Measurements from ENCODE around the gene GBX1.

GBX1 gene

GRCh38 chr7:151138153-151138851, 29.2 kb downstream of the GBX1 start:
- no peak for DNase-seq

DNA sequence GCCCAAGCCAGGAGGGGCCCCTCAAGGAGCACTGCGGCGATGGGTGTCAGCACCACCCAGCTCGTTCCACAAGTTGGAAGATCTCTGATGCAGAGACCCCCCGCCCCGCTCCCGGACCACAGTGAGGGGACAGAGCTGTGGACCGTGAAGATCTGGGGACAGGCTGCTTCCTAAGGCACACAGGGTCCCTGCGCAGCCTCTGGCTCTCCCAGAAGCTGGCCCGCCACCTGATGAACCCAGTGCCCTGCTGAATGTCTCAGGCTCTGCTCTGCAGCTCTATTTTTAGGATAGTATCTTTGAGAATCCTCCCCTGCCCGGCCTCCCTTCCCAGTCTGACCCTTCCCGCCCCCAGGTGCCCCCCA, 29.7 kb downstream of the GBX1 start:
- no peak for DNase-seq

DNA sequence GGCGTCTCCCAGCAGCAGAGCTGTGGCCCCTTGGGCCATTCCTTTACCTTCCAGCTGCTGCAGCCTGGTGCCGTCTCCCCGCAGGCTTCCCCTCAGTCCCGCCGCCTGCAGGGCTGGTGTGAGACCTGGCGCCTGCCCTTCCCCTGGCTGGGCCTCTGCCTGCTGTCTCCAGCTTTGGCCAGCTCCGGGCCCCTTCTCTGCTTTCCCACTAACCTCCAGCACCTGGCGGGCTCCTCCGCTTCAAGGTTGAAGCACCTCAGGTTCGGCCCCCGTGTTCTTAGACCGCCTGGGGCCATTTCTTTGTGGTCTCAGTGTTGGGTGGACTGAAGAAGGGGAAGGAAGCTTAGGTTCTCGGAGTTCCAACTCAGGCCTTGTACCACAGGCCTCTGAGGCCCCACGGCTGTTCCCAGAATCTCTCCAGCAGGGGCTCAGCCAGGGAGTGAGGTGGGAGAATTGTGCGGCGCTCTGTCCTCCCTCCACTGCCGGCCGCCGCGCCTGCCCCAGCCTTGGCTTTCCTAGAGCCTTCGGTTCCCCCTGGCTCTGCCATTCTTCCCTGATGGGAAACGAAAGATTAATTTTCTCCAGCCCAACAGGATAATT, 30.3 kb downstream of the GBX1 start:
- no peak for DNase-seq

DNA sequence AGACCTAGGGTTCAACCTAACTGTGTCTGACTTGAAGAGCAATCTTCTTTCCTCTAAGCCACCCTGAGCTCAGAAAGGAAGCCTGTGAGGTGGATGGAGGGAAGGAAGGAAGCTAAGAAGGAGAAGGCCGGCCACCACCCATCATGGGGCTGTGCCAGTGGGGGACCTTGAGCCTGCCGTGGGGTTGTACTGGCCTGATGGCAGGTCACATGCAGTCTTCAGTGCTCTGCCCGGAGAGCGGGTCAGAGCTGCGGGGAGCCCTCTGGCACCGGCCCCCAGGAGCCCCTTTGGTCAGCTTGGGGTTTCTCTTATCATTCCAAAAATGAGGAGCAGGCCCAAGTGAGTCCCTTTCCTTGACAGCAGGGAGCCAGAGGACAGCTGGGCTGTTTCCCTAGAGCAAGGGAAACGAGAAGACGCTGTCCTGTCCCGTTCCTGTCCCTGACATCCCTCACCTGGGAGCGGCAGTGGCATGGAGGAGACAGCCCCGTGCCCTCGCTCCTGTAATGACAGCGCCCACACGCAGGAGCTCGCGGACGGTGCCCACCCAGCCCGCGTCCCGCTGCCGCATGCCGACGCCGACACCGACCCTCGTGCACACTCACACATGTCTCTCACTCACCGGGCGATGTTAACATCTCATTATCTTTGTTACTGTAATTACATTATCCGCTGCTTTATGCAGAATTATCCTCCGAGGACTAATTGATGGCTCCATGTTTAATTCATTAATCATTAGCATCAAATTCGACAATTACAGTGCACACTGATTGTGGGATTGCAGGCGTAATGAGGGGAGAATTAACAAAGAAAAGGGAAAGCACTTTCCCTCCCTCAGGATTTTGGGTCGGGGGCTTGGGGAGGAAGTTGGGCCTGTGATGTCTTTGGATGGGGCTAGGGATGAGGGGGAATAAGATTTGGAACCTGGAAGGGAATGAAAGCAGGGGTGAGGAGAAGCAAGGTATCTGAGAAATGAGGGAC, 31.3 kb downstream of the GBX1 start:
- no peak for DNase-seq

GRCh38 chr7:151135525-151135845, 32.0 kb downstream of the GBX1 start:
- DNase-seq: no peak

DNA sequence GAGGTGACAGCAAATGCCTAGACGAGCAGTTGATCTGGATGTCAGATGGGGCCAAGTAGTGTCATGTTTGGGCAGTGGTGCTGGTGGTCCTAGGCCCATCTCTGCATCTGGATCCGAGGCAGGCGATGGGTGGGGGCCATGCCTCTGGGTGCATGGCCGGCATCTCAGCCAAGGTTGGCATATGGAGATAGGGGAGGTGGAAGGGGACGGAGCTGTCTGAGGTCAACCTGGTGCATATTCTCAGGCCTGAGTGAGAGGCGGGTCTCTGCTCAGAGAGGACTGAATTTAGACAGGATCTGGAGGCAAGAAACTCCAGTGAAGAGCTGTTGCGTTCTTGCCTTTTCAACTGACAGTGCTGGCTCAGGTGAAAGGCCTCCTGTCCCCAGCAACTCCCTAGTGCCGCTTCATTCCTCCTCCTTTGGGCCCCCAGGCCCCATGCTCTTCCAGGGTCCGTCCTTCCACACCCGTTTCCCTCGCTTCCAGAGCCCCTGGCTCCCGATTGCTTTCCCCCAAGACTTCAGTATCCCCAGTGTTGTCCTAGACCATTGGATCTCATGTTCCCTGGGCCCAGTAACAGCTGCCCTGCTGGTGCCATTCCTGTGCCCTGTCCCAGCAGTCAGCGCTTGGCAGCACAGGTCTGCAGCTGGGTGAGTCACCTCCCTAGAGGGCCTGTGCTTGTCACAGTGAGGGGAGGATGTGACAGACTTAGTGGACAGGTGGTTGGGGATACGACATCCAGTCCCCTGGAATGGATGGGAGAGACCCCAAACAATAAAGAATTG, 32.6 kb downstream of the GBX1 start:
- no peak for DNase-seq

- no peak for DNase-seq
Measured at GRCh38 chr7:151133986-151134742, 33.3 kb downstream of the GBX1 start.

DNA sequence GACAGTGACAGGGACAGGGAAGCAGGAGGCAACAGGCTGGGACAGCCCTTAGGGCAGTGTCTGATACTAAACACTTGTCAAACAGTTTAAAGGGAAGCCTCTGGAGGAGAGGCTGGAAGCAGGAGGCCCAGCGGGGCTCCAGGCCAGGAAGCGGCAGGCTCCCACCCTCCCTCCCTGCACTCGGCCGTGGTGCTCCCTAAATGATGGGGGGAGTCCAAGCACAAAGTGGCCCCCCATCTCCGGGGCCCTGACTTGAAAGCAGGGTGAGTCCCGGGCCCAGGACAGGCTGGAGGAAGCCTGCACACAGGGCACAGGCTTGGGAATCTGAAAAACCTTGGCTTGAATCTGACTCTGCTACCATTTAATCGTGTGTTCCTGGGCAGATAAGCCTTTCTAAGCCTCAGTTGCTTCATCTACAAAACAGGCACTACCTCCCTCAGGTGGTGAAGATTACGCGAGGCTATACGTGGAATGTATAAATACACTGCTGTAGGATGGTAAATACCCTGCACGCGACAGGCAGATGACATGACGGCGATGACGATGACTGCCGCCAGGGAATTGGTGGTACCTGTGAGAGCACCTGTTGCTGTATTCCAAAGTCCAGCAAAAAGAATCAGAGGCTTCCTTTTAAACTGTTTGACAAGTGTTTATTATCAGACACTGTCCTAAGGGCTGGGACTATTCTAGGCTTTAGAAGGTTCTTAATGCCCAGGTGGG, 34.1 kb downstream of the GBX1 start:
- DNase-seq: no peak

GRCh38 chr7:151132461-151133205, 34.9 kb downstream of the GBX1 start:
- no peak for DNase-seq

GRCh38 chr7:151131592-151132293, 35.8 kb downstream of the GBX1 start:
- no peak for DNase-seq

GRCh38 chr7:151131224-151131591, 36.3 kb downstream of the GBX1 start:
- DNase-seq: no peak

DNA sequence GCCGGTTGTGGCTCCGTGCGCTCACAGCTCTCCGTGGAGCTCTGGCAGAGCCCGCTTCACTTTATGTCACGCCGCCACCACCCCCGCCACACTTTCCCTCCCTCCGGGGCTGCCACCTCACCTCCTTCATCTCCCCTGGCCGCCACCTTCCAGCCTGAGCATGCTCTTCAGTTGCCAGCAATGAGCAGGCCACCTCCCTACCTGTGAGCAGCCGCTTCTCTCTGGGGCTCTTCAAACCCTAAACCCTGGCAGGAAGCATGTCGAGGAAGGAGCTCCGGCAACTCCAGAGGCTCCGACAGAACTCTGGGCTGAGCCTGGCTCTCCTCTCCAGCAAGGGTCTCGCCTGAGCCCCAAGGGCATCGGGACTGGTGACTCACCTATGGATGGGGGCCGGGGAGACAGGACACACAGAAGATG, 36.7 kb downstream of the GBX1 start:
- DNase-seq: no peak

DNA sequence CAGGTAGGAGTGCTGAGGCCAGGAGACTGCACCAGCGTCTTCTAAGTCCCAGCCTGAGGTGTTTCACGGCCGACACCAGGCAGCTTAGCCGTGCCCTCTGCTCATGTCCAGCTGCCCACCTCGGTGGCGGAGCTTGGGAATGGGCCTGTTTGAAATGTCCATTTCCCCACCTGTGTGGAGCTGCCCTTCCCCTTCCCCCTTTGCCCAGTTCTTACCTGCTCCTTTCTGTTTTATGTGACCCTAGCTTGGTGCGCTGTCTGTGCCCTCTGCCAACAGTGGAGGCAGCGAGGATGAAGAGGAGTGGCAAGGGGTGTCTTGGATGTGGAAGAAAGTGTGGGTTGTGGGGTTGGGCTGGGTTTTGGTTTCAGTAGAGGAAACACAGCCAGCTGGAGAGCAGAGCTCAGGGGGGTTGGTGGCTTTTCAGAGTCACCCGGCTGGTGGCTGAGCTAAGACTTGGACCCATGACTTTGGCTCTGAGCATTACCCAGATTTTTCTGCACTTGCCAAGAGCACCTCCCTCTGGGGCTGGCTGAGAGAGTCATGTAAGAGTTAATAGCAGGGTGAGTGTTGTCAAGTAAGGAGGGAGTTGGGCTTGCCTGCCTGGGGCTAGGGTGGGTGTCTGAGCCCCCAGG, 37.4 kb downstream of the GBX1 start:
- no peak for DNase-seq

DNA sequence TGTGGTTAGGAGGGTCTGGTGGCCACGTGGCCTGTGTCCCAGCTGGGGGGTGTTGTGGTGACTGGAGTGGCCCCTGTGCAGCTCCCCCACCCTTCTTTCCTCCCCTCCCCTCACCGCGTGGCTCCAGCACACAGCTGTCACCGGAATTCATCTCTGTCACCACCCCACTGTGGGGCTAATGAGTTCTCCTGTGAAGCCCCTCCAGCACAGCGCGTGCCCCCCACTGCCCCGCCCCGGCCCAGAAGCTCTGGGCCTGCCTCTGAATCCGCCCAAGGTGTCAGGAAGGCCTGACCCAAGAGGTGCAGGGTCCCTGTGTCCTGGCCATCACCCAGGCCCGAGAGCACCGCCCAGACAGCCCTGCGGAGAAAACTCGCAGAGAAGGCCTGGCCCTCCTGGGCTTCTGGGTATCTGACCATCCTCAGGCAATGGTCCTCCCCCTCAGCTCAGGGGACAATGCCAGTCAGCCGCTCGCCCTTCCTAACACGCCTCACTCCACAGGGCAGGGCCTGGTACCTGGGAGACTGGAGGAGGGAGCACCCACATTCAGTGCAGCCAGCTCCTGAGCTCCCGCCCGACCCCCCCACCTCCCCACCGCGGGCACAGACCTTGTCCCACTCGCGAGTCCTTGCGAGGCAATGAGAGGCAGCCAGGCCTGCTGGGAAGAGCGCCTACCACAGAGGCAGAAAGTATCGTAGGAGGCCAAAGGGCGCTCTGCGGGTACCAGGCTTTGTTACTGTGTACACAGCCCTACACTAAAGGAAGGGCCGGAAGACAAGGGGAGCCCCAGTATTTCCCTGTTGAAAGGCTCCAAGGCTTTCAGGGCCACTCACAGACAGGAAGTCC, 38.2 kb downstream of the GBX1 start:
- DNase-seq: no peak

DNA sequence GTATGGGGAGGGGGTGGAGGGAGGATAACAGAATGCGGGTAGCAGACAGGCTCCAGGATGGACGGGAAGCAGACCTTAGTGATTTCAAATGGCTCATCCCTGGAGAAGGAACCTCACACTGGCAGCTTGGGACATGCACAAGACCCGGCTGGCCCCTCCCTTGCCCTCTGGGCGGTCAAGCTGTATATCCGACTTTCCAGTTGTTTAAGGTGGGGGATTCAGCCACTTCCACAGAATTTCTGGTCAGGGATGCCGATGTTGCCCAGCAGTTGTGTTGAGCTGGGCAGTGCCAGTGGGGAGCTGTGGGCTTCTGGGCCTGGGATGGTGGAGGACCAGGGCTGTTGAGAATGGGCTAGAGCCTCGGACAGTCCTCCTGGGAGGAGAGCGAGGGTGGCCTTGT, 38.8 kb downstream of the GBX1 start:
- no peak for DNase-seq

DNA sequence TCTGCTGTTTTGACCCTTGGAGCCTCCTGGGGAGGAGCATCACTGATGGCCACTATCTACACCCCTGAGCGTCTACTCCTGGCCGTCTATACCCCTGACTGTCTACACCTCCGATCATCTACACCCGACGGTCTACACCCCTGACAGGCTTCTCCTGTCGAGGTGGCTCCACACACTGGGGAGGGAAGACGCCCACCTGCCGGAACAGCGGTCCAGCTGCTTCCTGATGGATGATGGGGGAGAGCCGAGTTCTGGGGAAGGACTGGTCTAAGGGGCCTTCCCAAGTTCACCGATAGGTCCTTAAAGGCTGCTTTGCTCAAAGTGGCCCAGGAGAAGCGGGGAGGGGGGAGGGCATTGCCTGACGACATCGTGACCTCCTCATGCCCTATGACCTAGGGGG, 39.4 kb downstream of the GBX1 start:
- DNase-seq: no peak

DNA sequence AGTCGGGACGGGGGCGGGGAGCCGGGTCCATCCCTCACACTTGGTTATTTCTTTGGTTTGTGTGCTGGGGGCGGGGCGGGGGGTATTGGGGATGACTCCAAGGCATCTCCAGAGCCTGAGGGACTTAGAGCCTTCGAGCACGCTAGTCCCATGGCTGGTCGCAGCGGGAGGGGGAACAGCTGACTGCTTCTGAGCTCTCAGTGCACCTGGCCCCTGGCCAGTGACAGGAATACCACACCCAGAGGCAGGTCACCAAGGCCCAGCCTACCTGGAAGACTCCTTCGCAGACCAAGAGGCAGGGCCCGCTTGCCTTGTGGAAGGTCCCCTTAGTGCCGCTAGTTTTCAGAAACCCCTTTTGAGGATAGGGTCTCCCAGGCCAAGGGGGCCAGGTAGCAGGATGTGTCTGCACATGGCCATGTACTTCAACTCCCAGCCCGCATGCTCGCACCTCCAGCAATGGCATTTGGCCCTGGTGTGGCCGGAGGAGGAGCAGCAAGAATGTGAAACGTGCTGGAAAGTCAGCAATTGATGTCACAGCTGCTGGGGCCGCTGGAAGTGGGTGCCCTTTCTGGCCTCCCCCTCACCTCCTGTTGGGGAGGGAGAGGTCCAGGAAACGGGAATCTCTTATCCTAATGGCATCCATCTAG, 40.9 kb downstream of the GBX1 start:
- DNase-seq: no peak

- DNase-seq: no peak
Measured at GRCh38 chr7:151125846-151126481, 41.5 kb downstream of the GBX1 start.

Measured in bone marrow (tissue), 2 donors.